T-helper 17 cell (primary cell): ENCODE data around the gene CLN6. TPM values are rescaled to one million over a fixed set of nuclear protein-coding genes. Genes with fewer than 3 reads are reported as not detected.
"Not testable (repeated sequence)": the region's sequence is repeated elsewhere in the genome, so short reads cannot be mapped to it uniquely, and the experiment has no call there.

Experiments
- ATAC-seq: fragments of 150-1000 bp; cut with Tn5 transposase; 2 replicates; pipeline ENCODE4 v1.10.0; 2021; ENCODE audit warnings: mild to moderate bottlenecking, moderate library complexity
- DNase-seq, 3 donors: peaks; one replicate each; pipeline versions ENCODE4 v3.0.0 to v3.0.0-alpha.2; 2020 to 2021
- H3K9me3 ChIP-seq: one replicate; pipeline ENCODE4 v1.7.0; 2013; ENCODE audit warnings: low read length, mild to moderate bottlenecking; ENCODE audit not compliant: control insufficient read depth, poor library complexity, severe bottlenecking
- H3K27ac Mint-ChIP-seq: one replicate; pipeline ENCODE4 v1.8.0; 2022; ENCODE audit warnings: mild to moderate bottlenecking, moderate library complexity, mixed read lengths
- H3K27me3 Mint-ChIP-seq: one replicate; pipeline ENCODE4 v1.8.0; 2022; ENCODE audit warnings: mixed read lengths
- H3K36me3 Mint-ChIP-seq: one replicate; pipeline ENCODE4 v1.8.0; 2022; ENCODE audit warnings: low read depth, mixed read lengths
- H3K4me1 Mint-ChIP-seq: one replicate; pipeline ENCODE4 v1.8.0; 2022; ENCODE audit warnings: mild to moderate bottlenecking, mixed read lengths
- H3K4me3 Mint-ChIP-seq: one replicate; pipeline ENCODE4 v1.8.0; 2022; ENCODE audit warnings: mild to moderate bottlenecking, moderate library complexity, mixed read lengths
- total RNA-seq, 4 donors: library from RNA in 2 of 4; stranded (reverse) in 2 of 4; gene quantifications; one replicate each; pipeline ENCODE4 v1.2.3 and lab custom pipeline; 2022 to 2026

The CLN6 gene
- total RNA-seq, 2 donors from 2014 or later, result 14.3 to 14.6 TPM

- H3K9me3 ChIP-seq, result no peaks in the 10 kb centered on the region
- Mint-ChIP-seq H3K27ac (peak within 1 kb of the TSS; percentile 43), H3K36me3 (no peaks in the 10 kb centered on the region)
These were observed 24.6 kb downstream of the CLN6 start, which contains the start of gene CALML4 for GRCh38 chr15:68204776-68205557. Gene CALML4, minus strand, starts transcription at chr15:68205332. Its CDS starts 85 bp downstream, at chr15:68205247.

GRCh38 chr15:68204361-68204760 lies 25.2 kb downstream of the CLN6 start:
- Mint-ChIP-seq H3K27me3 (no peaks in the 10 kb centered on the region), H3K4me1 (peaks cover 9% of the 10 kb centered on the region), H3K36me3 (no peaks in the 10 kb centered on the region), H3K27ac (no peak overlapping the region), H3K4me3 (no peak overlapping the region)
- no peak for DNase-seq
- H3K9me3 ChIP-seq, result no peaks in the 10 kb centered on the region
- no peak for ATAC-seq

More at GRCh38 chr15:68204776-68205557, 24.6 kb downstream of the CLN6 start, which contains the start of gene CALML4:
- H3K4me3 Mint-ChIP-seq, result peak within 1 kb of the TSS; percentile 12
- ATAC-seq (no peak), DNase-seq (no peak)
- H3K27me3 Mint-ChIP-seq, result no peaks in the 10 kb centered on the region
- H3K4me1 Mint-ChIP-seq, result peaks cover 11% of the 10 kb centered on the region

- no peaks in the 10 kb centered on the region for H3K9me3 ChIP-seq
- no peak overlapping the region for H3K27ac Mint-ChIP-seq
- H3K4me3 Mint-ChIP-seq, result no peak overlapping the region
- peaks cover 9% of the 10 kb centered on the region for H3K4me1 Mint-ChIP-seq
- H3K36me3 Mint-ChIP-seq, result no peaks in the 10 kb centered on the region
- ATAC-seq (no peak), DNase-seq (no peak)
- no peaks in the 10 kb centered on the region for H3K27me3 Mint-ChIP-seq
These were observed 25.6 kb downstream of the CLN6 start for GRCh38 chr15:68203956-68204355.

- no peak for DNase-seq
These were observed 26.0 kb downstream of the CLN6 start for GRCh38 chr15:68203486-68203885.

GRCh38 chr15:68202994-68203393 lies 26.5 kb downstream of the CLN6 start:
- H3K4me1 Mint-ChIP-seq, H3K4me3 Mint-ChIP-seq, H3K36me3 Mint-ChIP-seq, ATAC-seq, H3K27me3 Mint-ChIP-seq, DNase-seq, H3K9me3 ChIP-seq, H3K27ac Mint-ChIP-seq: not testable (repeated sequence)

More at GRCh38 chr15:68203486-68203885, 26.0 kb downstream of the CLN6 start:
- Mint-ChIP-seq H3K4me3 (no peak overlapping the region), H3K4me1 (peaks cover 5% of the 10 kb centered on the region), H3K27me3 (no peaks in the 10 kb centered on the region), H3K36me3 (no peaks in the 10 kb centered on the region), H3K27ac (no peak overlapping the region)
- ATAC-seq, result no peak
- no peaks in the 10 kb centered on the region for H3K9me3 ChIP-seq

GRCh38 chr15:68201879-68202261 lies 27.7 kb downstream of the CLN6 start:
- Mint-ChIP-seq H3K4me1 (peaks cover 2% of the 10 kb centered on the region), H3K36me3 (no peaks in the 10 kb centered on the region), H3K27me3 (no peaks in the 10 kb centered on the region), H3K4me3 (no peak overlapping the region), H3K27ac (peak overlapping the region; percentile 56)
- DNase-seq (no peak), ATAC-seq (no peak)
- H3K9me3 ChIP-seq, result no peaks in the 10 kb centered on the region

- Mint-ChIP-seq H3K27ac (peak overlapping the region; percentile 56), H3K4me3 (no peak overlapping the region), H3K36me3 (no peaks in the 10 kb centered on the region), H3K4me1 (peaks cover 2% of the 10 kb centered on the region), H3K27me3 (no peaks in the 10 kb centered on the region)
- no peaks in the 10 kb centered on the region for H3K9me3 ChIP-seq
- DNase-seq (no peak), ATAC-seq (no peak)
These were observed 28.2 kb downstream of the CLN6 start for GRCh38 chr15:68201153-68201878.

- Mint-ChIP-seq H3K27ac (no peak overlapping the region), H3K36me3 (no peaks in the 10 kb centered on the region), H3K27me3 (no peaks in the 10 kb centered on the region), H3K4me1 (peaks cover 2% of the 10 kb centered on the region), H3K4me3 (no peak overlapping the region)
- H3K9me3 ChIP-seq, result no peaks in the 10 kb centered on the region
- no peak for DNase-seq
- ATAC-seq, result no peak
These were observed 29.3 kb downstream of the CLN6 start for GRCh38 chr15:68200016-68200861.

GRCh38 chr15:68199340-68199739 lies 30.2 kb downstream of the CLN6 start:
- no peaks in the 10 kb centered on the region for H3K27me3 Mint-ChIP-seq
- H3K4me3 Mint-ChIP-seq, result no peak overlapping the region
- H3K9me3 ChIP-seq, result no peaks in the 10 kb centered on the region
- H3K4me1 Mint-ChIP-seq, result peaks cover 2% of the 10 kb centered on the region
- ATAC-seq (no peak), DNase-seq (no peak)
- H3K27ac Mint-ChIP-seq, result no peak overlapping the region
- H3K36me3 Mint-ChIP-seq, result no peaks in the 10 kb centered on the region

GRCh38 chr15:68197661-68198437 lies 31.7 kb downstream of the CLN6 start:
- peaks cover 5% of the 10 kb centered on the region for H3K4me1 Mint-ChIP-seq
- no peak for ATAC-seq
- peak overlapping the region; percentile 54 for H3K27ac Mint-ChIP-seq
- H3K36me3 Mint-ChIP-seq, result peaks cover 4% of the 10 kb centered on the region
- no peaks in the 10 kb centered on the region for H3K9me3 ChIP-seq
- no peak overlapping the region for H3K4me3 Mint-ChIP-seq
- DNase-seq, result no peak
- no peaks in the 10 kb centered on the region for H3K27me3 Mint-ChIP-seq

GRCh38 chr15:68197170-68197492 lies 32.4 kb downstream of the CLN6 start:
- H3K4me1 Mint-ChIP-seq, result peaks cover 5% of the 10 kb centered on the region
- peak overlapping the region; percentile 60 for H3K4me3 Mint-ChIP-seq
- H3K36me3 Mint-ChIP-seq, result peaks cover 4% of the 10 kb centered on the region
- H3K27me3 Mint-ChIP-seq, result no peaks in the 10 kb centered on the region
- H3K27ac Mint-ChIP-seq, result peak overlapping the region; percentile 54
- no peak for ATAC-seq
- DNase-seq, result no peak
- no peaks in the 10 kb centered on the region for H3K9me3 ChIP-seq

- no peaks in the 10 kb centered on the region for H3K9me3 ChIP-seq
- no peak for ATAC-seq
- no peak for DNase-seq
- H3K27ac Mint-ChIP-seq, result peak overlapping the region; percentile 54
- H3K4me1 Mint-ChIP-seq, result peaks cover 3% of the 10 kb centered on the region
- no peaks in the 10 kb centered on the region for H3K27me3 Mint-ChIP-seq
- H3K4me3 Mint-ChIP-seq, result no peak overlapping the region
- H3K36me3 Mint-ChIP-seq, result peaks cover 4% of the 10 kb centered on the region
These were observed 32.9 kb downstream of the CLN6 start for GRCh38 chr15:68196445-68197169.
